Gastrocnemius medialis (tissue), 4 donors: ENCODE results near the gene TRIM71.
"Not testable (repeated sequence)": the region's sequence is repeated elsewhere in the genome, so short reads cannot be mapped to it uniquely, and the experiment has no call there.

Experiments used
- CTCF ChIP-seq, 5 experiments: fragments of 450-650 bp in 3 of 5; fragments of 200-600 bp in 2 of 5; sonication (generic) in 2 of 5; IDR thresholded peaks in 4 of 5; conservative IDR thresholded peaks in 1 of 5; 1 replicate in 4 of 5; 2 replicates in 1 of 5; pipeline ENCODE4 v1.5.1; 2016 to 2019; ENCODE audit warnings: antibody characterized with exemption in 5 of 5, mild to moderate bottlenecking in 3 of 5, moderate library complexity in 3 of 5
- POLR2A ChIP-seq, 2 donors: fragments of 450-650 bp; IDR thresholded peaks; one replicate each; pipeline ENCODE4 v1.6.1; 2017; ENCODE audit warnings: antibody characterized with exemption in 2 of 2, mild to moderate bottlenecking in 2 of 2, moderate library complexity in 2 of 2

- TF ChIP-seq CTCF (IDR thresholded peaks at IDR 0.05 in 4 of 5, conservative IDR thresholded peaks at IDR 0.05 in 1 of 5); POLR2A (IDR thresholded peaks at IDR 0.05): not testable (repeated sequence)
Observed at GRCh38 chr3:32847045-32847444, 29.2 kb downstream of the TRIM71 start.
